Measurements from ENCODE around the gene ABL1.

Gene ABL1

DNA sequence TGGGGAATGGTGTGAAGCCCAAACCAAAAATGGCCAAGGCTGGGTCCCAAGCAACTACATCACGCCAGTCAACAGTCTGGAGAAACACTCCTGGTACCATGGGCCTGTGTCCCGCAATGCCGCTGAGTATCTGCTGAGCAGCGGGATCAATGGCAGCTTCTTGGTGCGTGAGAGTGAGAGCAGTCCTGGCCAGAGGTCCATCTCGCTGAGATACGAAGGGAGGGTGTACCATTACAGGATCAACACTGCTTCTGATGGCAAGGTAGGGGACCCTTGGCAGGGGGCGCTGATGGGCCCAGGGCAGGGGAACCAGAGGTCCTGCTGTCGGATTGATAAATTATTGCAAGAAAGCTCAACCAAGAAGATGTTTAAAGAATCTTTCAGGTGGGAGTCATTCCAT lies 19.8 kb downstream of the ABL1 start:
- peaks cover 10% of the 10 kb centered on the region; the same call in 1 of the 2 replicates for H3K4me1 ChIP-seq (ENCODE audit: control insufficient read depth, insufficient read depth, low read length)
- H3K36me3 ChIP-seq (ENCODE audit: control insufficient read depth, insufficient read depth, low read length): peaks cover 53% of the 10 kb centered on the region
- no peak overlapping the region for H3K27ac ChIP-seq (ENCODE audit: low read depth, low read length)
- no peak overlapping the region for H3K9ac ChIP-seq (ENCODE audit: low read length)
- H3K27me3 ChIP-seq (ENCODE audit: control insufficient read depth, insufficient read depth, low read length): no peaks in the 10 kb centered on the region
- no peaks in the 10 kb centered on the region for H3K9me3 ChIP-seq (ENCODE audit: control insufficient read depth, insufficient read depth, low read depth, low read length)
- H3K4me3 ChIP-seq (ENCODE audit: low read depth, low read length): no peak overlapping the region

DNA sequence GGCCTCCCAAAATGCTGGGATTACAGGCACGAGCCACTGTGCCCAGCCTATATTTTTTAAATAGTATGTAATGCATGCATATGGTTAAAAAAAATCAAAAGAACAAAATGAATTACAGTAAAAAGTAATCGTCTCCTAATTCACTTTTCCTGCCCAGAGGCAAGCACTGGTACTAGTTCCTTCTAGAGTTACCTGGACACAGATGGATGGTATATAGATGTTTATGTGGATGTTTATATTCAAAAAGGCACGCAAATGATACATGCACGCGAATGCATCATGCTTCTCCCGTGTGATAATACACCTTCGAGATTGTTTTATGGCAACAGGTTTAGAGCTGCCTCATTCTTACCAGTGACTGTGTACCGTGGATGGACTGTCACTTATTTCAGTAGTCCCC lies 21.4 kb downstream of the ABL1 start:
- no peak overlapping the region for H3K4me3 ChIP-seq (ENCODE audit: low read depth, low read length)
- H3K9me3 ChIP-seq (ENCODE audit: control insufficient read depth, insufficient read depth, low read depth, low read length): no peaks in the 10 kb centered on the region
- no peak overlapping the region for H3K9ac ChIP-seq (ENCODE audit: low read length)
- H3K36me3 ChIP-seq (ENCODE audit: control insufficient read depth, insufficient read depth, low read length): peaks cover 62% of the 10 kb centered on the region
- no peaks in the 10 kb centered on the region for H3K27me3 ChIP-seq (ENCODE audit: control insufficient read depth, insufficient read depth, low read length)
- no peak overlapping the region for H3K27ac ChIP-seq (ENCODE audit: low read depth, low read length)
- H3K4me1 ChIP-seq (ENCODE audit: control insufficient read depth, insufficient read depth, low read length): peaks cover 15% of the 10 kb centered on the region; the same call in 1 of the 2 replicates

DNA sequence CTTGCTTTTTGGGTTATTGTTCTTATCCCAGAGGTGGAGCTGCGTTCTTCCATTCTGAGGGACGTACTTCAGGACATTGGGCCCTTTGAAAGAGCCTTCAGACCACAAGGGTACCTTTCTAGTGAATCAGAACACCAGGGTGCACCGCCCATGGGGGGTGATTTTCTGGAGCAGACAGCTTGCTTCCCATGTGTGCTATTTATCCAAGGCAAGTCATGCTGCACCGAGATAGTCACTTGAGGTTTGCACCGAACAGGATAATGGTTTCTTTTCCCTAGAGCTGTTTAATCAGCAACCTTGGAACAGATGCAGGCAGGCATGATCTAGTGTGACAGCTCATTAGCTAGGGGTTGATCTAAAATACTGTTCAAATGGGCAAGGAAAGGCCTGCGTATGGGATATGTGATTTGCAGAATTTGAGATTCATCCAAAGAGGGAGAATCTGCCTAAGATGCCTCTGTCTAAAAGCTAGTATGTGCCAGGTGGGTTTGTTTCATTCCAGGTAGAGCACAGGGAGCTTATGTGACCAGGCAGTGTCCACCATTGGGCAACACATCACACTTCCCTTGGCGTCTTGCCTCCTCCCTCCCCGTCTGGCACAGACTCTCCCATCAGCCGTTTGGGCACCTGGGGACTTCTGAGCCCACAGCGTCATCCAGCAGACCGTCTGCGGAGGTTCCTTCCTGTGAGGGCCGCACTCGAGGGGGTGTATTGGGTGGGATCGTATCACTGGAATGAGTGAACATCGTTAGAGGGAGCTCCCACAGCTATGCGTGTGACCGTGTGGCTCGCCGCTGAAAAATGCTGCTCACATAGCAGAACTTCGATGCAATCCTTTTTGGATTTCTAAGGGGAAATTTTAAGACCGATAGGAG lies 23.0 kb downstream of the ABL1 start:
- Histone ChIP-seq H3K36me3 (ENCODE audit: control insufficient read depth, insufficient read depth, low read length) (peaks cover 73% of the 10 kb centered on the region), H3K27me3 (ENCODE audit: control insufficient read depth, insufficient read depth, low read length) (no peaks in the 10 kb centered on the region)

DNA sequence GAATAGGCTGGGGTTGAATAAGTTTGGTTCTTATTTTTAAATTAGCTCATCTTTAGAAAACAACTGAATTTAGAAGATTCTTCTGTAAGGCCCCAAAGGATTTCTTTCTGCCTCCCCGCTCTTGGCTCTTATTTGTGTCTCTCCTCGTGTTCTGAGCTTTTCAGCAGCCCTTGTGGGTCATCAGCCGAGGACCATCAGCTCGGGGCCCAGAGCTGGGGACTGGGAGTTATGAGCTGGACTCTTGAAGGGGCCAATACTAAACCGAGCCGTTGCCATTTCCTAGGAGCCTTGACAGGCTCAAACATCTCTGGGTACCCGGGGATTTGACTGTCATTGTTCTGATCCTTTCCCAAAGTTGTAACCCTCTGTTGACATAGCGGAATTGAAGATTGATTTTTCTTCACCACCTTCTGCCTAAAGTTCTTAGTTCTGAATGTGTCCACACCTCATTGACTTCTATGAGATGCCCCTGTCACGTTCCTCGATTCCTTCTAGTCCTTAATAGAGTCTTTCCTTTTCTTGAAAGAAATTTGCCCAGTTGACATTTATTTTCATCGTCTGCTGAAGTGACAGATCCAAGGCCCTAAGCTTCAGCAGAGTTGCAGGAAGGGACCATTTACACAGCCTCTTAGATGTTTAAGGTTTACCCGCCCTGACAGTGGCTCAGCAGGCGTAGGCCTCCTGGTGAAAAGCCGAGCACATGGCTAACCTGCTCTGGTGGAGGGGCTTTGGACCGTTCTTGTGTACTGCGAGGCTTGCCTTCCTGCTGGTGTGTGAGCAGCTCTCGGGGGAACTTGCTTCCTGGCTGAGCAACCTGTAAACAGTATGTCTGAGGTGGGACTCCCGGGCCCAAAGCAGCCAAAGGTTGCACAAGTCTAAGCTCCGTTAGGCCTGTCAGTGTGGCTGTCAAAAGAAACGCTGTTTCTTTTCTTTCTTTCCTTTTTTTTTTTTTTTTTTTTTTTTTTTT lies 24.0 kb downstream of the ABL1 start:
- H3K36me3 ChIP-seq (ENCODE audit: control insufficient read depth, insufficient read depth, low read length): peaks cover 75% of the 10 kb centered on the region
- no peak overlapping the region for H3K4me3 ChIP-seq (ENCODE audit: low read depth, low read length)
- no peak overlapping the region for H3K27ac ChIP-seq (ENCODE audit: low read depth, low read length)
- peaks cover 15% of the 10 kb centered on the region; the same call in 1 of the 2 replicates for H3K4me1 ChIP-seq (ENCODE audit: control insufficient read depth, insufficient read depth, low read length)
- no peak overlapping the region for H3K9ac ChIP-seq (ENCODE audit: low read length)
- no peaks in the 10 kb centered on the region for H3K27me3 ChIP-seq (ENCODE audit: control insufficient read depth, insufficient read depth, low read length)
- no peaks in the 10 kb centered on the region for H3K9me3 ChIP-seq (ENCODE audit: control insufficient read depth, insufficient read depth, low read depth, low read length)

More for the DNA sequence above, 23.0 kb downstream of the ABL1 start:
- no peaks in the 10 kb centered on the region for H3K9me3 ChIP-seq (ENCODE audit: control insufficient read depth, insufficient read depth, low read depth, low read length)
- no peak overlapping the region for H3K27ac ChIP-seq (ENCODE audit: low read depth, low read length)
- no peak overlapping the region for H3K9ac ChIP-seq (ENCODE audit: low read length)
- H3K4me1 ChIP-seq (ENCODE audit: control insufficient read depth, insufficient read depth, low read length): peaks cover 15% of the 10 kb centered on the region; the same call in 1 of the 2 replicates
- no peak overlapping the region for H3K4me3 ChIP-seq (ENCODE audit: low read depth, low read length)

DNA sequence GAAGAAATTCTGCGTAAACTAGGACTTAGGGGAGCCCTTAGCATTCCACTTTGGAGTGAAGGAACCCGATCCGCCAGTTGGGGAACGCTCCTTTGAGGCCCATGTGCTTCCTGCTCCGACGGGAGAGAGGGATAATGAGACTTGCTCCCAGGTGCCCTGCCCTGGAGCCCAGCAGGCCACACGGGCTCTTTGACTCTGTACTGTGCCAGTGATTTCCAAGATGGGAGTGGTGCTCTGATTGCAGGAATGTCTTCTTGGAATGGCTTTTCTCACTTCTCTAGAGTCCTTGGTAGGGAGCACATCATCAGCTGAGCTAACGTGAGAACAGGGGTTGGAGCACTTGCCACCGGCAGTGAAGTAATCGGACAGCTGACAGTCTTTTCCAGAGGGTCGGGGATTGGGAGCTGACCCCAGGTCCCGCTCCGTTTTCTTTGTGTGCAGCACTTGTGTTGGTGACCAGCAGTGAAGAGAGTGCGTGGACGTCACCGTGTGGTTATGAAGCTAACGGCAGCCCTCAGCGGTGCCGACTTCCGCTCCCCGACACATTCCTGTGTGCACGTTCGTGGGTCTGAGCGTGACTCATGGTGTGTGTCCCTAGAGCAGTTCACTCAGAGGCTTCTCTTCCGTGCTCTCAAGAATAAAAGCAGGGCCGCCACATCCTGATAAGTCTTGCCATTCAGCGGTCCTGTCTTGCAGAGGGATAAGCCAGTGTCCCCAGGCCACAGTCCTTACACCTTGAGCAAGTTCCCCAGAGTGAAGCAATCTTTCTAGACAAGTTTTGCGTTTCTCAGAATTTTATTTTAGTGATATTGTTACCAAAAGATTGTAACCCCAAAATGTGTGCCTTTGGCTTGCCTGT lies 25.6 kb downstream of the ABL1 start:
- Histone ChIP-seq H3K36me3 (ENCODE audit: control insufficient read depth, insufficient read depth, low read length) (peaks cover 63% of the 10 kb centered on the region), H3K27ac (ENCODE audit: low read depth, low read length) (no peak overlapping the region), H3K4me3 (ENCODE audit: low read depth, low read length) (no peak overlapping the region), H3K9me3 (ENCODE audit: control insufficient read depth, insufficient read depth, low read depth, low read length) (no peaks in the 10 kb centered on the region), H3K27me3 (ENCODE audit: control insufficient read depth, insufficient read depth, low read length) (no peaks in the 10 kb centered on the region), H3K9ac (ENCODE audit: low read length) (no peak overlapping the region), H3K4me1 (ENCODE audit: control insufficient read depth, insufficient read depth, low read length) (peaks cover 15% of the 10 kb centered on the region; the same call in 1 of the 2 replicates)

DNA sequence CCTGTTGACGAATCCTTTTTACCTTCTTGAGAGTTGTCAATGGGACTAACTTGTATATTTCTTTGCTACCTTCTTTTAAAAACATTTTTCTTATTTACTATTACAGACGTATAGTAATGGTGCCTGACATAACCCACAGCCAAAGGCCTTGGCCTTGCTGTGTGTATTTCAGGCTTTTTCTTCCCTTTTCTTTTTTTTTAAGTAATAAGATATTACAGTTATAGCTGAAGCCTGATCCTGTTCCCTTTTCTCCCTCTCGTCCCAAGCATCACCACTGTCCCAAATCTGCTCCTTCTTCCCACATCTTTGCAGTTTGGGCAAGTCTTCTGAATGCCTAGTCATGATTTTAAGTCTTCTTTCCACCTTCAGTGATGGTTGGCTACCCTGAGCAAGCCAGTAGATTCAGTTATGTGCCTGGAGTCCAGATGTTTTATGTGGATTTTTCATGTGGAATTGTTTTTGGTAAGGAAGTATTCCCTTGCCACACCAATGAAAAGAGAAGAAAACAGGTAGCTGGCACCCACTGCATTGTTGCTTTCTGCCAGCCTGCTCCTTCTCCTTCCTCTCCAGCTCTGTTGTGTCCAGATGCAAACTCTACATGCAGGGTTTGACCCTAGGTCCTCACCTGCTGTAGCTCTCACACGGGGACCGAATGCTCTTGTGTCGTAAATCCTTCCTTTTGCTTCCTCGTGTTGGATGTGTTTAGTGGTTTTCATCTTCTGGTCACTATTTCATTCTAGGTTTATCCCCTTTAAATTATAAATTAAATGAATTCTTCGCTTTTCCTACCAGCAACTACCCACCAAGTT lies 26.5 kb downstream of the ABL1 start:
- no peak overlapping the region for H3K27ac ChIP-seq (ENCODE audit: low read depth, low read length)
- H3K4me3 ChIP-seq (ENCODE audit: low read depth, low read length): no peak overlapping the region
- peaks cover 57% of the 10 kb centered on the region for H3K36me3 ChIP-seq (ENCODE audit: control insufficient read depth, insufficient read depth, low read length)
- no peak overlapping the region for H3K9ac ChIP-seq (ENCODE audit: low read length)
- no peaks in the 10 kb centered on the region for H3K9me3 ChIP-seq (ENCODE audit: control insufficient read depth, insufficient read depth, low read depth, low read length)
- H3K27me3 ChIP-seq (ENCODE audit: control insufficient read depth, insufficient read depth, low read length): no peaks in the 10 kb centered on the region
- H3K4me1 ChIP-seq (ENCODE audit: control insufficient read depth, insufficient read depth, low read length): peaks cover 15% of the 10 kb centered on the region; the same call in 1 of the 2 replicates

DNA sequence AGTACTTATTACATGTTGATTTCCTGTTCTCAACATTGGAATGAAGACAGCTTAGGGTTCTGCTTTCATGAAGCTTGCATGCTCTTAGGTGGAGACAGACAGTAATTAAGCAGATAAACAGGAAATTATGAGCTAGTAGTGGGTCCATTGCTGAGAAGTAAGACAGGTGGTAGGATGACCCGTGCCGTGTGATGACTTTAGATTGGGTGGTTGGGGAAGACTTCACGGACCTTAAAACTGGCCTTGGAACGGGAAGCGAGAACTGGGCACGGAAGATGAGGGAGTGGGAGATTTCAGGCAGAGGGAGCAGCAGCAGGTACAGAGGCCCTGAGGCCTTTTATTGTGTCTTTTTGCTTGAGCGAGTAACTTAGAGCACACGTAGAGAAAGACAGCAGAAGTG lies 27.2 kb downstream of the ABL1 start:
- H3K27ac ChIP-seq (ENCODE audit: low read depth, low read length): no peak overlapping the region
- no peaks in the 10 kb centered on the region for H3K27me3 ChIP-seq (ENCODE audit: control insufficient read depth, insufficient read depth, low read length)
- H3K9ac ChIP-seq (ENCODE audit: low read length): no peak overlapping the region
- H3K4me1 ChIP-seq (ENCODE audit: control insufficient read depth, insufficient read depth, low read length): peaks cover 15% of the 10 kb centered on the region; the same call in 1 of the 2 replicates
- H3K4me3 ChIP-seq (ENCODE audit: low read depth, low read length): no peak overlapping the region
- H3K9me3 ChIP-seq (ENCODE audit: control insufficient read depth, insufficient read depth, low read depth, low read length): no peaks in the 10 kb centered on the region
- H3K36me3 ChIP-seq (ENCODE audit: control insufficient read depth, insufficient read depth, low read length): peaks cover 51% of the 10 kb centered on the region

DNA sequence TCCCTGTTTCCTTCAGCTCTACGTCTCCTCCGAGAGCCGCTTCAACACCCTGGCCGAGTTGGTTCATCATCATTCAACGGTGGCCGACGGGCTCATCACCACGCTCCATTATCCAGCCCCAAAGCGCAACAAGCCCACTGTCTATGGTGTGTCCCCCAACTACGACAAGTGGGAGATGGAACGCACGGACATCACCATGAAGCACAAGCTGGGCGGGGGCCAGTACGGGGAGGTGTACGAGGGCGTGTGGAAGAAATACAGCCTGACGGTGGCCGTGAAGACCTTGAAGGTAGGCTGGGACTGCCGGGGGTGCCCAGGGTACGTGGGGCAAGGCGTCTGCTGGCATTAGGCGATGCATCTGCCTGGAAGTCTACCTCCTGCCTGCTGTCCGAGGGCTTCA lies 27.7 kb downstream of the ABL1 start:
- no peaks in the 10 kb centered on the region for H3K9me3 ChIP-seq (ENCODE audit: control insufficient read depth, insufficient read depth, low read depth, low read length)
- no peak overlapping the region for H3K27ac ChIP-seq (ENCODE audit: low read depth, low read length)
- no peak overlapping the region for H3K9ac ChIP-seq (ENCODE audit: low read length)
- H3K36me3 ChIP-seq (ENCODE audit: control insufficient read depth, insufficient read depth, low read length): peaks cover 50% of the 10 kb centered on the region
- no peak overlapping the region for H3K4me3 ChIP-seq (ENCODE audit: low read depth, low read length)
- H3K27me3 ChIP-seq (ENCODE audit: control insufficient read depth, insufficient read depth, low read length): no peaks in the 10 kb centered on the region
- H3K4me1 ChIP-seq (ENCODE audit: control insufficient read depth, insufficient read depth, low read length): peaks cover 15% of the 10 kb centered on the region; the same call in 1 of the 2 replicates

DNA sequence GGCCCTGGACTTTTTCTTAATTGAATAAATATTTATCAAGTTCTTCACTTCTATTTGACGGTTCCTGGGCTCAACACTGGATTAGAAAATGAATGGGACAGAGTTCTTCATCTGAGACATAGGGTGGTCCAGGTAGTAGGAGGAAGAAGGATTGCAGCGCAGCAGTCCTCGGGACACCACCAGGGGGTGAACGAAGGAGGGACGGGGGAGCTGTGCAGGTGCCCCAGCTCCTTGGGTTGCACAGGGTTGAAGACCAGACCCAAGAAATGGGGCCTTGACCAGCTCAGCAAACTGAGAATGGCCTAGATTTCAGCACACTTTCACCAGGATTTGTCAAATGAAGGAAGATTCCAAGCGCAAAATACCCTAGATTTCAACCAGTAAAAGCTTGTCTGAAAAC lies 29.5 kb downstream of the ABL1 start:
- Histone ChIP-seq H3K4me1 (ENCODE audit: control insufficient read depth, insufficient read depth, low read length) (0 out of 2 replicates have a peak, but pooled peaks cover 5% of the 10 kb centered on the region), H3K27ac (ENCODE audit: low read depth, low read length) (no peak overlapping the region), H3K4me3 (ENCODE audit: low read depth, low read length) (no peak overlapping the region), H3K36me3 (ENCODE audit: control insufficient read depth, insufficient read depth, low read length) (peaks cover 42% of the 10 kb centered on the region), H3K9ac (ENCODE audit: low read length) (no peak overlapping the region), H3K27me3 (ENCODE audit: control insufficient read depth, insufficient read depth, low read length) (no peaks in the 10 kb centered on the region), H3K9me3 (ENCODE audit: control insufficient read depth, insufficient read depth, low read depth, low read length) (no peaks in the 10 kb centered on the region)

DNA sequence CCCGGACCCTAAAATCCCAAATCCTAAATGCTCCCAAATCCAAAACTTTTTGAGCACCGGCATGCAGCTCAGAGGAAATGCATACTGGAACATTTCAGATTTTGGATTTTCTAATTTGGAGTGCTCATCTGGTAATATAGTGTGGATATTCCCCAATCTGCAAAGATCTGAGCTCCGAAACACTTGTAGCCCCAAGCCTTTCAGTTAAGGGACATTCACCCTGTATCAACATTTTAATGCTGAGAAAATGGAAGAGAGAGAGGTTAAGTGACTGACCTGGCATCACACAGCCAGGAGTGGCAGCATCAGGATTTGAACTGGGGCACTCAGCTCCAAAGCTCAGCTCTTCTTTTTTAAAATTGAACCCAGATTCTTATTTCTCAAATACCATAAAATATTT lies 30.9 kb downstream of the ABL1 start:
- H3K4me3 ChIP-seq (ENCODE audit: low read depth, low read length): no peak overlapping the region
- no peaks in the 10 kb centered on the region for H3K9me3 ChIP-seq (ENCODE audit: control insufficient read depth, insufficient read depth, low read depth, low read length)
- no peaks in the 10 kb centered on the region for H3K4me1 ChIP-seq (ENCODE audit: control insufficient read depth, insufficient read depth, low read length)
- peaks cover 42% of the 10 kb centered on the region for H3K36me3 ChIP-seq (ENCODE audit: control insufficient read depth, insufficient read depth, low read length)
- H3K9ac ChIP-seq (ENCODE audit: low read length): no peak overlapping the region
- no peaks in the 10 kb centered on the region for H3K27me3 ChIP-seq (ENCODE audit: control insufficient read depth, insufficient read depth, low read length)
- no peak overlapping the region for H3K27ac ChIP-seq (ENCODE audit: low read depth, low read length)
